Panc1 (cell line): Measurements from ENCODE around the gene NOX5. TPM values are rescaled to one million over a fixed set of nuclear protein-coding genes. Genes with fewer than 3 reads are reported as not detected.

Experiments
- ATAC-seq: fragments of 200-7000 bp; cut with Tn5 transposase; 2 replicates; pipeline ENCODE4 v1.9.1; 2020; ENCODE audit warnings: mild to moderate bottlenecking, moderate library complexity
- BruUV-seq: library from RNA; stranded (reverse); fragments of 400-500 nt; replicated peaks from 2 replicates; lab custom pipeline; 2021; lab: Mats Ljungman, UMichigan
- CTCF ChIA-PET: fragments of 300-600 bp; sonication (Branson Sonifier 250); formaldehyde crosslinking; loops from one replicate; lab custom pipeline; 2022; ENCODE audit warnings: antibody characterized with exemption; lab: Charles Lee
- POLR2A ChIA-PET: fragments of 300-600 bp; sonication (Branson Sonifier 250); formaldehyde crosslinking; loops from one replicate; lab custom pipeline; 2022; ENCODE audit warnings: antibody characterized with exemption; lab: Charles Lee
- DNase-seq: peaks from one replicate; pipeline ENCODE4 v3.0.0-alpha.2; 2010; ENCODE audit warnings: low read depth, low spot score
- H3K27ac ChIP-seq: 2 replicates; pipeline ENCODE4 v1.5.1; 2011; ENCODE audit warnings: mild to moderate bottlenecking, low read length, inconsistent platforms
- H3K27me3 ChIP-seq: fragments of 200-500 bp; sonication (Bioruptor generic); 2 replicates; pipeline ENCODE4 v1.6.0; 2014; ENCODE audit warnings: low read length, inconsistent platforms; ENCODE audit not compliant: control insufficient read depth, insufficient read depth
- H3K36me3 ChIP-seq: fragments of 200-500 bp; sonication (Bioruptor generic); 2 replicates; pipeline ENCODE4 v1.5.1; 2014; ENCODE audit warnings: inconsistent platforms, mild to moderate bottlenecking, low read length, moderate library complexity; ENCODE audit not compliant: control insufficient read depth, insufficient read depth
- H3K4me1 ChIP-seq: 2 replicates; pipeline ENCODE4 v1.5.1; 2011; ENCODE audit warnings: inconsistent platforms, mild to moderate bottlenecking, low read length, moderate library complexity; ENCODE audit not compliant: control insufficient read depth, insufficient read depth
- H3K4me3 ChIP-seq, 2 experiments: 2 replicates each; pipeline ENCODE4 v1.5.1; 2011 to 2012; ENCODE audit warnings: low read depth in 2 of 2, low read length in 2 of 2, mild to moderate bottlenecking in 2 of 2, inconsistent platforms in 1 of 2, moderate library complexity in 1 of 2
- H3K9me3 ChIP-seq: fragments of 200-500 bp; sonication (Bioruptor generic); 2 replicates; pipeline ENCODE4 v1.5.1; 2014; ENCODE audit warnings: low read depth, mild to moderate bottlenecking, inconsistent platforms, low read length, moderate library complexity; ENCODE audit not compliant: control insufficient read depth, insufficient read depth
- POLR2AphosphoS5 ChIP-seq: IDR thresholded peaks from 2 replicates; pipeline ENCODE4 v1.6.1; 2012; ENCODE audit warnings: mild to moderate bottlenecking, low read depth, low read length, moderate library complexity
- SIN3A ChIP-seq: IDR thresholded peaks from 2 replicates; pipeline ENCODE4 v1.6.1; 2012; ENCODE audit warnings: low read depth, mild to moderate bottlenecking, low read length, moderate library complexity, borderline replicate concordance; ENCODE audit not compliant: insufficient read depth
- TCF7L2 ChIP-seq: IDR thresholded peaks from 2 replicates; pipeline ENCODE4 v1.6.1; 2011; ENCODE audit warnings: mild to moderate bottlenecking, low read depth, low read length, inconsistent platforms
- in situ Hi-C: cut with HindIII; loops from 2 replicates; pipeline ENCODE4 v1.10.0; 2016; ENCODE audit warnings: low sequenced_read_pairs, low pct_unique_long_range_greater_than_20kb
- intact Hi-C: fragments of 100-400 bp; cut with micrococcal nuclease; formaldehyde crosslinking; loops from one replicate; pipeline ENCODE4 v1.10.0; 2022; ENCODE audit not compliant: unreplicated experiment
- total RNA-seq: library from RNA; stranded (reverse); gene quantifications from one replicate; pipeline ENCODE4 v1.2.1, GENCODE V29; 2021; ENCODE audit not compliant: unreplicated experiment
- TF ChIP-seq, protein P1 (sequence below): fragments of 450-650 bp; IDR thresholded peaks from 2 replicates; pipeline ENCODE4 v1.5.1; 2017; ENCODE audit warnings: mild to moderate bottlenecking
- TF ChIP-seq, protein P2 (sequence below), 2 experiments: IDR thresholded peaks; 2 replicates each; pipeline ENCODE4 v1.6.1; 2011 to 2012; ENCODE audit warnings: low read depth in 2 of 2, control low read depth in 1 of 2, low read length in 1 of 2, mild to moderate bottlenecking in 1 of 2, moderate library complexity in 1 of 2; ENCODE audit not compliant: insufficient read depth in 1 of 2

NOX5 gene
- total RNA-seq, 1 experiment from 2014 or later, result 0.26 TPM

DNA sequence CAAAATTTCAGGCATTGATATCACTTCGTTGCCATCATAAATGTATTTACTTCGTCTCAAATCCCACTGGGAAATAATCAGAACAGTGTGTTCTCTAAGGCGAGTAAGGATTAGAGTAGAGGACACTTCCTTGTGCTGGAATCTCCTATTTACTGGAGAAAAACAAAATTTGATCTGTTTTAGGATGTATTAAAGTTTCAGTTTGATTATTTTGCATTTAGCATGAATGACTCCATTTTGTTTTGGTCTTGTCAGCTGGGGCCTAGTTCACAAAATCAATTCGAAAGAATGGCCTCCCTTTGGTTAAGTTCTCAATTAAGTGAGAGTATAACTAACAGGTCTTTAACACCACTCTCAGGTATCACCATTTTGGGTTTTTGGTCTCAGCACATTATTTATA, 11.7 kb upstream of the NOX5 start:
- DNase-seq (no peak), ATAC-seq (no peak)
- in situ Hi-C loops (no loop called here), intact Hi-C loops (no loop called here)
- H3K27me3 ChIP-seq, result no peaks in the 10 kb centered on the region; the same call in 1 of the 2 replicates
- TF ChIP-seq TCF7L2 (no peak), POLR2AphosphoS5 (no peak), SIN3A (no peak)
- TF ChIP-seq, protein P1, sequence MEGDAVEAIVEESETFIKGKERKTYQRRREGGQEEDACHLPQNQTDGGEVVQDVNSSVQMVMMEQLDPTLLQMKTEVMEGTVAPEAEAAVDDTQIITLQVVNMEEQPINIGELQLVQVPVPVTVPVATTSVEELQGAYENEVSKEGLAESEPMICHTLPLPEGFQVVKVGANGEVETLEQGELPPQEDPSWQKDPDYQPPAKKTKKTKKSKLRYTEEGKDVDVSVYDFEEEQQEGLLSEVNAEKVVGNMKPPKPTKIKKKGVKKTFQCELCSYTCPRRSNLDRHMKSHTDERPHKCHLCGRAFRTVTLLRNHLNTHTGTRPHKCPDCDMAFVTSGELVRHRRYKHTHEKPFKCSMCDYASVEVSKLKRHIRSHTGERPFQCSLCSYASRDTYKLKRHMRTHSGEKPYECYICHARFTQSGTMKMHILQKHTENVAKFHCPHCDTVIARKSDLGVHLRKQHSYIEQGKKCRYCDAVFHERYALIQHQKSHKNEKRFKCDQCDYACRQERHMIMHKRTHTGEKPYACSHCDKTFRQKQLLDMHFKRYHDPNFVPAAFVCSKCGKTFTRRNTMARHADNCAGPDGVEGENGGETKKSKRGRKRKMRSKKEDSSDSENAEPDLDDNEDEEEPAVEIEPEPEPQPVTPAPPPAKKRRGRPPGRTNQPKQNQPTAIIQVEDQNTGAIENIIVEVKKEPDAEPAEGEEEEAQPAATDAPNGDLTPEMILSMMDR, result no peak
- TF ChIP-seq, protein P2, sequence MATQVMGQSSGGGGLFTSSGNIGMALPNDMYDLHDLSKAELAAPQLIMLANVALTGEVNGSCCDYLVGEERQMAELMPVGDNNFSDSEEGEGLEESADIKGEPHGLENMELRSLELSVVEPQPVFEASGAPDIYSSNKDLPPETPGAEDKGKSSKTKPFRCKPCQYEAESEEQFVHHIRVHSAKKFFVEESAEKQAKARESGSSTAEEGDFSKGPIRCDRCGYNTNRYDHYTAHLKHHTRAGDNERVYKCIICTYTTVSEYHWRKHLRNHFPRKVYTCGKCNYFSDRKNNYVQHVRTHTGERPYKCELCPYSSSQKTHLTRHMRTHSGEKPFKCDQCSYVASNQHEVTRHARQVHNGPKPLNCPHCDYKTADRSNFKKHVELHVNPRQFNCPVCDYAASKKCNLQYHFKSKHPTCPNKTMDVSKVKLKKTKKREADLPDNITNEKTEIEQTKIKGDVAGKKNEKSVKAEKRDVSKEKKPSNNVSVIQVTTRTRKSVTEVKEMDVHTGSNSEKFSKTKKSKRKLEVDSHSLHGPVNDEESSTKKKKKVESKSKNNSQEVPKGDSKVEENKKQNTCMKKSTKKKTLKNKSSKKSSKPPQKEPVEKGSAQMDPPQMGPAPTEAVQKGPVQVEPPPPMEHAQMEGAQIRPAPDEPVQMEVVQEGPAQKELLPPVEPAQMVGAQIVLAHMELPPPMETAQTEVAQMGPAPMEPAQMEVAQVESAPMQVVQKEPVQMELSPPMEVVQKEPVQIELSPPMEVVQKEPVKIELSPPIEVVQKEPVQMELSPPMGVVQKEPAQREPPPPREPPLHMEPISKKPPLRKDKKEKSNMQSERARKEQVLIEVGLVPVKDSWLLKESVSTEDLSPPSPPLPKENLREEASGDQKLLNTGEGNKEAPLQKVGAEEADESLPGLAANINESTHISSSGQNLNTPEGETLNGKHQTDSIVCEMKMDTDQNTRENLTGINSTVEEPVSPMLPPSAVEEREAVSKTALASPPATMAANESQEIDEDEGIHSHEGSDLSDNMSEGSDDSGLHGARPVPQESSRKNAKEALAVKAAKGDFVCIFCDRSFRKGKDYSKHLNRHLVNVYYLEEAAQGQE (IDR thresholded peaks at IDR 0.05; ENCODE audit: insufficient read depth in 1 of 2, low read depth in 2 of 2, low read length in 1 of 2), result no peak
- no TSS peak for BruUV-seq
- ChIA-PET POLR2A (no interaction called here), CTCF (no interaction called here)
- H3K27ac ChIP-seq, result no peak overlapping the region
- H3K4me3 ChIP-seq, result no peak overlapping the region
- no peaks in the 10 kb centered on the region for H3K4me1 ChIP-seq
- H3K36me3 ChIP-seq, result no peaks in the 10 kb centered on the region; the same call in 1 of the 2 replicates
- peaks cover 15% of the 10 kb centered on the region for H3K9me3 ChIP-seq

DNA sequence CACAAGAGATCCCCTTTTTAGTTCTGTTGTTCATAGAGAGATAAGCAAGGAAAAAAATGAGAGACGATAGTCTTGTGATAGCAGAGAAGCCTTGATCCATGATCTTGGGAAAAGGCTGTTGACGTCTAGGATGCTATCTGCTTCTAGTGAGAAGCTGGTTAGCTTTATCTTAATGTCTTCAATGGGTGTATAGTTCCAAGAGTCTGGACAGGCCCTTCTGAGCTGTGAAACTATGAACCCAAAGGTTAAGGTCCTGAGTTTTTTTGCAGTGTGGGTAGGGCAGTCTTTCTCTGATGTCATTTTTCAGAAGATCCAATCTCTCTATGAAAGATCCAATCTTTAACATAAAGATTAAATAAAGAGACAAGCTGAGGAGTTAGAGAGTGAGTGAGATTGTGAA, 10.5 kb upstream of the NOX5 start:
- DNase-seq (no peak), ATAC-seq (no peak)
- no peak overlapping the region for H3K27ac ChIP-seq
- no peaks in the 10 kb centered on the region; the same call in 1 of the 2 replicates for H3K27me3 ChIP-seq
- POLR2A ChIA-PET, result no interaction called here
- no peaks in the 10 kb centered on the region for H3K4me1 ChIP-seq
- in situ Hi-C loops, result no loop called here
- no TSS peak for BruUV-seq
- no peaks in the 10 kb centered on the region; the same call in 1 of the 2 replicates for H3K36me3 ChIP-seq
- peaks cover 17% of the 10 kb centered on the region for H3K9me3 ChIP-seq
- TF ChIP-seq, protein P1, result no peak
- no peak for TF ChIP-seq POLR2AphosphoS5
- TF ChIP-seq, protein P2 (IDR thresholded peaks at IDR 0.05; ENCODE audit: insufficient read depth in 1 of 2, low read depth in 2 of 2, low read length in 1 of 2), result no peak
- no peak for TF ChIP-seq TCF7L2
- no peak for TF ChIP-seq SIN3A
- intact Hi-C loops, result no loop called here
- CTCF ChIA-PET, result no interaction called here
- H3K4me3 ChIP-seq, result no peak overlapping the region
